HepG2 (cell line): ENCODE measurements around the gene SETD1A. TPM values are rescaled to one million over a fixed set of nuclear protein-coding genes. Genes with fewer than 3 reads are reported as not detected.

Source experiments
- BRF2 ChIP-seq: sonication (generic); formaldehyde crosslinking; IDR thresholded peaks from 2 replicates; pipeline ENCODE4 v1.8.1; 2022; ENCODE audit warnings: mild to moderate bottlenecking, missing genetic modification reagents
- FOXA1 ChIP-seq, 2 experiments: fragments of 450-650 bp in 1 of 2; sonication (generic) in 1 of 2; formaldehyde crosslinking in 1 of 2; IDR thresholded peaks; 2 replicates each; pipeline versions ENCODE4 v1.4.0 to v1.6.1; 2016 to 2020; ENCODE audit warnings: missing genetic modification reagents in 1 of 2
- KAT2B ChIP-seq: fragments of 150-350 bp; IDR thresholded peaks from 2 replicates; pipeline ENCODE4 v1.6.1; 2014; ENCODE audit warnings: low read depth, low read length, borderline replicate concordance
- KLF9 ChIP-seq: IDR thresholded peaks from 2 replicates; pipeline ENCODE4 v1.6.1; 2016; ENCODE audit warnings: low read depth
- KMT2A ChIP-seq: sonication (generic); formaldehyde crosslinking; IDR thresholded peaks from 2 replicates; pipeline ENCODE4 v1.4.0; 2020; ENCODE audit warnings: missing genetic modification reagents
- MIER3 ChIP-seq: IDR thresholded peaks from 2 replicates; pipeline ENCODE4 v1.6.1; 2016; ENCODE audit warnings: missing compliant biosample characterization, borderline replicate concordance
- MXD4 ChIP-seq: IDR thresholded peaks from 2 replicates; pipeline ENCODE4 v1.6.1; 2016; ENCODE audit warnings: mild to moderate bottlenecking, missing biosample characterization, missing genetic modification reagents
- NFAT5 ChIP-seq: sonication (generic); formaldehyde crosslinking; IDR thresholded peaks from 2 replicates; pipeline ENCODE4 v1.4.0; 2020; ENCODE audit warnings: missing genetic modification reagents
- SMAD1 ChIP-seq: sonication (generic); formaldehyde crosslinking; IDR thresholded peaks from 2 replicates; pipeline ENCODE4 v1.4.0; 2020; ENCODE audit warnings: missing genetic modification reagents, low read depth, mild to moderate bottlenecking, borderline replicate concordance
- THAP7 ChIP-seq: sonication (generic); formaldehyde crosslinking; IDR thresholded peaks from 2 replicates; pipeline ENCODE4 v1.8.1; 2023; ENCODE audit warnings: mild to moderate bottlenecking, missing genetic modification reagents
- ZBTB33 ChIP-seq: sonication (generic); formaldehyde crosslinking; IDR thresholded peaks from 2 replicates; pipeline ENCODE4 v1.4.0; 2020; ENCODE audit warnings: missing genetic modification reagents
- ZBTB7B ChIP-seq: sonication (generic); formaldehyde crosslinking; IDR thresholded peaks from 2 replicates; pipeline ENCODE4 v1.4.0; 2020; ENCODE audit warnings: missing genetic modification reagents
- ZNF281 ChIP-seq: sonication (generic); formaldehyde crosslinking; IDR thresholded peaks from 2 replicates; pipeline ENCODE4 v1.4.0; 2020; ENCODE audit warnings: missing genetic modification reagents, borderline replicate concordance
- ZNF607 ChIP-seq: sonication (generic); formaldehyde crosslinking; IDR thresholded peaks from 2 replicates; pipeline ENCODE4 v1.5.1; 2020; ENCODE audit warnings: missing genetic modification reagents, mild to moderate bottlenecking, borderline replicate concordance
- ZNF672 ChIP-seq: sonication (generic); formaldehyde crosslinking; IDR thresholded peaks from 2 replicates; pipeline ENCODE4 v1.8.1; 2022; ENCODE audit warnings: missing genetic modification reagents
- ZSCAN21 ChIP-seq: sonication (generic); formaldehyde crosslinking; IDR thresholded peaks from 2 replicates; pipeline ENCODE4 v1.8.0; 2022; ENCODE audit warnings: mild to moderate bottlenecking, missing genetic modification reagents, moderate library complexity, borderline replicate concordance
- polyA plus RNA-seq, 8 experiments: library from polyadenylated mRNA; depleted of rRNA in 3 of 8; stranded (reverse) in 7 of 8; unstranded in 1 of 8; fragments of >200 nt; fragmentation: Illumina TruSeq in 4 of 8; extraction: Trizol in 4 of 8; gene quantifications; 2 replicates each; pipeline versions ENCODE4 v1.2.1 to v1.2.3, GENCODE V29; 2011 to 2016; ENCODE audit warnings: low read depth in 4 of 8, missing spikeins in 1 of 8, mixed read lengths in 1 of 8; ENCODE audit not compliant: insufficient read depth in 1 of 8
- total RNA-seq, 5 experiments: library from RNA; depleted of rRNA; stranded (reverse); fragments of >200 nt; fragmentation: Illumina TruSeq; extraction: Trizol; gene quantifications; 2 replicates each; pipeline ENCODE4 v1.2.3, GENCODE V29; 2016; ENCODE audit warnings: low read depth in 1 of 5

Gene SETD1A
- total and polyA plus RNA-seq, 2 of the 13 experiments (the other 11 are each of a cell fraction or from before 2014, with no cell fraction given) = 3.8 to 5.6 TPM

- TF ChIP-seq SMAD1 (CRISPR knock-in tag) = 0 out of 2 replicates have a peak, but pooled peaks have one; percentile 66
- TF ChIP-seq KAT2B = no peak
- no peak for TF ChIP-seq ZBTB33
- no peak; the same call in 1 of the 2 replicates for TF ChIP-seq MIER3 (CRISPR knock-in tag)
- TF ChIP-seq NFAT5 = no peak
- 0 out of 2 replicates have a peak, but pooled peaks have one; percentile 62 for TF ChIP-seq ZNF607
- peak; percentile 66; the same call in 1 of the 2 replicates for TF ChIP-seq KLF9 (CRISPR knock-in tag)
- no peak for TF ChIP-seq ZNF672 (CRISPR knock-in tag)
- peak; percentile 64; the same call in 1 of the 2 replicates for TF ChIP-seq KMT2A
- 0 out of 2 replicates have a peak, but pooled peaks have one; percentile 42 for TF ChIP-seq ZSCAN21 (CRISPR knock-in tag)
- peak; percentile 91 for TF ChIP-seq ZBTB7B (CRISPR knock-in tag)
- no peak; the same call in 1 of the 2 replicates for TF ChIP-seq BRF2 (CRISPR knock-in tag)
- TF ChIP-seq ZNF281 = 0 out of 2 replicates have a peak, but pooled peaks have one; percentile 5
- TF ChIP-seq FOXA1 (IDR thresholded peaks at IDR 0.05) = no peak
- 0 out of 2 replicates have a peak, but pooled peaks have one; percentile 22 for TF ChIP-seq FOXA1 (CRISPR knock-in tag; IDR thresholded peaks at IDR 0.05)
- TF ChIP-seq THAP7 (CRISPR knock-in tag) = no peak
- peak; percentile 60; the same call in 1 of the 2 replicates for TF ChIP-seq MXD4 (CRISPR knock-in tag)
Observed at GRCh38 chr16:30921748-30922419, 35.7 kb upstream of the SETD1A start (continued).
